ENCODE data around the gene G6PC2. TPM values are rescaled to one million over a fixed set of nuclear protein-coding genes. Genes with fewer than 3 reads are reported as not detected.

The G6PC2 gene
- total RNA-seq, 3 donors from 2014 or later (not counting 1 experiment from before 2014, with no cell fraction given) = not detected

GRCh38 chr2:168952424-168952823 lies 51.3 kb downstream of the G6PC2 start:
- H3K27ac Mint-ChIP-seq = no peak overlapping the region
- ATAC-seq (no peak), DNase-seq (no peak)
- no peaks in the 10 kb centered on the region for H3K4me1 Mint-ChIP-seq
- Histone ChIP-seq H3K4me1 (ENCODE audit: control insufficient read depth, insufficient read depth, low read length) (no peaks in the 10 kb centered on the region), H3K27ac (ENCODE audit: low read length) (no peak overlapping the region), H3K36me3 (ENCODE audit: control insufficient read depth, insufficient read depth, low read length) (no peaks in the 10 kb centered on the region), H3K4me3 (ENCODE audit: low read length) (no peak overlapping the region), H3K27me3 (ENCODE audit: control insufficient read depth, insufficient read depth, low read length) (no peaks in the 10 kb centered on the region), H3K9me3 (ENCODE audit: control insufficient read depth, insufficient read depth, low read length) (no peaks in the 10 kb centered on the region)
- no peak for TF ChIP-seq CTCF (IDR thresholded peaks at IDR 0.05)
- no CpG with 5 or more reads among the region's 1 CpG for WGBS (ENCODE audit: insufficient coverage)
- H3K36me3 Mint-ChIP-seq = peaks cover 15% of the 10 kb centered on the region
- H3K4me3 Mint-ChIP-seq = no peak overlapping the region
- peaks cover 2 to 5% of the 10 kb centered on the region in 2 donors for H3K9me3 Mint-ChIP-seq
- H3K27me3 Mint-ChIP-seq (ENCODE audit: low read depth in 2 of 2) = peaks cover 9 to 16% of the 10 kb centered on the region in 2 donors
- intact Hi-C loops (cut with micrococcal nuclease) = no loop called here

GRCh38 chr2:168954256-168954655 lies 53.2 kb downstream of the G6PC2 start:
- H3K36me3 ChIP-seq (ENCODE audit: control insufficient read depth, insufficient read depth, low read length) = no peaks in the 10 kb centered on the region
- no peak overlapping the region for H3K4me3 ChIP-seq (ENCODE audit: low read length)
- intact Hi-C loops (cut with micrococcal nuclease) = no loop called here
- H3K36me3 Mint-ChIP-seq = peaks cover 15% of the 10 kb centered on the region
- DNase-seq = no peak
- no peaks in the 10 kb centered on the region for H3K27me3 ChIP-seq (ENCODE audit: control insufficient read depth, insufficient read depth, low read length)
- no peaks in the 10 kb centered on the region for H3K4me1 Mint-ChIP-seq
- no peaks in the 10 kb centered on the region for H3K9me3 ChIP-seq (ENCODE audit: control insufficient read depth, insufficient read depth, low read length)
- H3K27me3 Mint-ChIP-seq (ENCODE audit: low read depth in 2 of 2) = peaks cover 12 to 16% of the 10 kb centered on the region in 2 donors
- H3K27ac ChIP-seq (ENCODE audit: low read length) = no peak overlapping the region
- no peak for ATAC-seq
- H3K9me3 Mint-ChIP-seq = peaks cover 2 to 5% of the 10 kb centered on the region in 2 donors
- no peaks in the 10 kb centered on the region for H3K4me1 ChIP-seq (ENCODE audit: control insufficient read depth, insufficient read depth, low read length)
- H3K4me3 Mint-ChIP-seq = no peak overlapping the region
- no peak for TF ChIP-seq CTCF (IDR thresholded peaks at IDR 0.05)
- H3K27ac Mint-ChIP-seq = no peak overlapping the region

- 93% methylated on average over 3 of the region's 4 CpGs for WGBS (ENCODE audit: insufficient coverage)
- no peak for DNase-seq
Observed at GRCh38 chr2:168955321-168955720, 54.2 kb downstream of the G6PC2 start.

More at GRCh38 chr2:168955321-168955720, 54.2 kb downstream of the G6PC2 start:
- intact Hi-C loops (cut with micrococcal nuclease) = no loop called here
- H3K27me3 Mint-ChIP-seq (ENCODE audit: low read depth in 2 of 2) = peaks cover 12 to 16% of the 10 kb centered on the region in 2 donors
- peaks cover 2 to 5% of the 10 kb centered on the region in 2 donors for H3K9me3 Mint-ChIP-seq
- ATAC-seq = no peak
- Histone ChIP-seq H3K9me3 (ENCODE audit: control insufficient read depth, insufficient read depth, low read length) (no peaks in the 10 kb centered on the region), H3K36me3 (ENCODE audit: control insufficient read depth, insufficient read depth, low read length) (no peaks in the 10 kb centered on the region), H3K4me1 (ENCODE audit: control insufficient read depth, insufficient read depth, low read length) (no peaks in the 10 kb centered on the region), H3K4me3 (ENCODE audit: low read length) (no peak overlapping the region), H3K27me3 (ENCODE audit: control insufficient read depth, insufficient read depth, low read length) (no peaks in the 10 kb centered on the region), H3K27ac (ENCODE audit: low read length) (no peak overlapping the region)
- no peaks in the 10 kb centered on the region for H3K4me1 Mint-ChIP-seq
- no peak overlapping the region for H3K27ac Mint-ChIP-seq
- H3K4me3 Mint-ChIP-seq = no peak overlapping the region
- no peak for TF ChIP-seq CTCF (IDR thresholded peaks at IDR 0.05)
- H3K36me3 Mint-ChIP-seq = peaks cover 15% of the 10 kb centered on the region
